GM23338 (cell line): ENCODE measurements around the gene CSF2.

Experiments
- CREB1 ChIP-seq: fragments of 250-450 bp; sonication (Bioruptor Pico); IDR thresholded peaks from 2 replicates; pipeline ENCODE4 v1.5.0; 2020; ENCODE audit warnings: low read depth, mild to moderate bottlenecking, moderate library complexity
- EZH2 ChIP-seq: fragments of 200-600 bp; sonication (generic); IDR thresholded peaks from one replicate; pipeline ENCODE4 v1.8.0; 2017; ENCODE audit warnings: antibody characterized with exemption, mild to moderate bottlenecking, low read depth; ENCODE audit not compliant: unreplicated experiment
- EZH2phosphoT487 ChIP-seq: fragments of 200-600 bp; sonication (generic); IDR thresholded peaks from one replicate; pipeline ENCODE4 v1.8.1; 2018; ENCODE audit warnings: antibody characterized with exemption; ENCODE audit not compliant: unreplicated experiment
- POLR2AphosphoS5 ChIP-seq: IDR thresholded peaks from 2 replicates; pipeline ENCODE4 v1.6.1; 2016; ENCODE audit warnings: antibody characterized with exemption, low read depth
- TF ChIP-seq, protein P1 (sequence below), 2 experiments: fragments of 200-600 bp in 1 of 2; sonication (generic) in 1 of 2; conservative IDR thresholded peaks; 2 replicates each; pipeline versions ENCODE4 v1.5.1 to v1.6.1; 2016 to 2017; ENCODE audit warnings: antibody characterized with exemption in 2 of 2, low read depth in 2 of 2, mild to moderate bottlenecking in 2 of 2, moderate library complexity in 1 of 2
- TF ChIP-seq, protein P2 (sequence below): IDR thresholded peaks from one replicate; pipeline ENCODE4 v1.6.1; 2018; ENCODE audit warnings: antibody characterized with exemption; ENCODE audit not compliant: unreplicated experiment

DNA sequence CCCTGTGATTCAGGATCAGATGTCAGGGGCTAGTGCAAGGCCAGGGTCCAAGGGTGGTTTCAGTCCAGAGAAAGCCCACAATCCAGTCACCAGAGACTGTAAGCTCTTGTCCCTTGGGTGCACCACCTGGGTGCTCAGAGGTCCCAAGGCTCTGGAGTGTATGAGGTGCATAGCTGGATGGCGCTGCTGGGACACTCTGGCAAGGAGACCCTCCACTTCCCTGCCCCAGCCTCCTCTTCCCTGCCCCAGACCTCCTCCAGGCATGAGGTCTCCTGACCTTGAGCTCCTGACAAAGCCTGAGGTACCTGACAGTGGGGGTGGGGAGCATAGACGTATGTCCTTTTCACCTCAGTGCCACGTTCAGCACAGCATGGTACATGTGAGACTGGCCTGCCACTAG is 7.0 kb downstream of the CSF2 start:
- TF ChIP-seq, protein P1, sequence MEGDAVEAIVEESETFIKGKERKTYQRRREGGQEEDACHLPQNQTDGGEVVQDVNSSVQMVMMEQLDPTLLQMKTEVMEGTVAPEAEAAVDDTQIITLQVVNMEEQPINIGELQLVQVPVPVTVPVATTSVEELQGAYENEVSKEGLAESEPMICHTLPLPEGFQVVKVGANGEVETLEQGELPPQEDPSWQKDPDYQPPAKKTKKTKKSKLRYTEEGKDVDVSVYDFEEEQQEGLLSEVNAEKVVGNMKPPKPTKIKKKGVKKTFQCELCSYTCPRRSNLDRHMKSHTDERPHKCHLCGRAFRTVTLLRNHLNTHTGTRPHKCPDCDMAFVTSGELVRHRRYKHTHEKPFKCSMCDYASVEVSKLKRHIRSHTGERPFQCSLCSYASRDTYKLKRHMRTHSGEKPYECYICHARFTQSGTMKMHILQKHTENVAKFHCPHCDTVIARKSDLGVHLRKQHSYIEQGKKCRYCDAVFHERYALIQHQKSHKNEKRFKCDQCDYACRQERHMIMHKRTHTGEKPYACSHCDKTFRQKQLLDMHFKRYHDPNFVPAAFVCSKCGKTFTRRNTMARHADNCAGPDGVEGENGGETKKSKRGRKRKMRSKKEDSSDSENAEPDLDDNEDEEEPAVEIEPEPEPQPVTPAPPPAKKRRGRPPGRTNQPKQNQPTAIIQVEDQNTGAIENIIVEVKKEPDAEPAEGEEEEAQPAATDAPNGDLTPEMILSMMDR (conservative IDR thresholded peaks at IDR 0.05; ENCODE audit: low read depth in 2 of 2): no peak
- no peak for TF ChIP-seq EZH2phosphoT487
- no peak for TF ChIP-seq EZH2
- TF ChIP-seq POLR2AphosphoS5: no peak
- TF ChIP-seq, protein P2, sequence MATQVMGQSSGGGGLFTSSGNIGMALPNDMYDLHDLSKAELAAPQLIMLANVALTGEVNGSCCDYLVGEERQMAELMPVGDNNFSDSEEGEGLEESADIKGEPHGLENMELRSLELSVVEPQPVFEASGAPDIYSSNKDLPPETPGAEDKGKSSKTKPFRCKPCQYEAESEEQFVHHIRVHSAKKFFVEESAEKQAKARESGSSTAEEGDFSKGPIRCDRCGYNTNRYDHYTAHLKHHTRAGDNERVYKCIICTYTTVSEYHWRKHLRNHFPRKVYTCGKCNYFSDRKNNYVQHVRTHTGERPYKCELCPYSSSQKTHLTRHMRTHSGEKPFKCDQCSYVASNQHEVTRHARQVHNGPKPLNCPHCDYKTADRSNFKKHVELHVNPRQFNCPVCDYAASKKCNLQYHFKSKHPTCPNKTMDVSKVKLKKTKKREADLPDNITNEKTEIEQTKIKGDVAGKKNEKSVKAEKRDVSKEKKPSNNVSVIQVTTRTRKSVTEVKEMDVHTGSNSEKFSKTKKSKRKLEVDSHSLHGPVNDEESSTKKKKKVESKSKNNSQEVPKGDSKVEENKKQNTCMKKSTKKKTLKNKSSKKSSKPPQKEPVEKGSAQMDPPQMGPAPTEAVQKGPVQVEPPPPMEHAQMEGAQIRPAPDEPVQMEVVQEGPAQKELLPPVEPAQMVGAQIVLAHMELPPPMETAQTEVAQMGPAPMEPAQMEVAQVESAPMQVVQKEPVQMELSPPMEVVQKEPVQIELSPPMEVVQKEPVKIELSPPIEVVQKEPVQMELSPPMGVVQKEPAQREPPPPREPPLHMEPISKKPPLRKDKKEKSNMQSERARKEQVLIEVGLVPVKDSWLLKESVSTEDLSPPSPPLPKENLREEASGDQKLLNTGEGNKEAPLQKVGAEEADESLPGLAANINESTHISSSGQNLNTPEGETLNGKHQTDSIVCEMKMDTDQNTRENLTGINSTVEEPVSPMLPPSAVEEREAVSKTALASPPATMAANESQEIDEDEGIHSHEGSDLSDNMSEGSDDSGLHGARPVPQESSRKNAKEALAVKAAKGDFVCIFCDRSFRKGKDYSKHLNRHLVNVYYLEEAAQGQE: no peak
- TF ChIP-seq CREB1: no peak
